Dedifferentiated amniotic fluid mesenchymal stem cell (primary cell): Measurements from ENCODE around the gene CDC16.
"Not testable (repeated sequence)": the region's sequence is repeated elsewhere in the genome, so short reads cannot be mapped to it uniquely, and the experiment has no call there.

ENCODE experiments used
- DNase-seq: peaks from one replicate; pipeline ENCODE4 v3.0.0-alpha.2; 2016; ENCODE audit errors: extremely low spot score

The CDC16 gene

GRCh38 chr13:114234645-114235421 lies at the start of gene CDC16:
Gene CDC16 (plus strand): TSS chr13:114234897. CDS start chr13:114235085, 188 bp downstream.
- peak; percentile 94 for DNase-seq

GRCh38 chr13:114185182-114185971 lies 49.3 kb upstream of the CDC16 start:
- DNase-seq: no peak

- DNase-seq: no peak
Observed at GRCh38 chr13:114194853-114195252, 39.8 kb upstream of the CDC16 start.

- no peak for DNase-seq
Observed at GRCh38 chr13:114196629-114197028, 38.1 kb upstream of the CDC16 start.

- no peak for DNase-seq
Observed at GRCh38 chr13:114198556-114198955, 36.1 kb upstream of the CDC16 start.

GRCh38 chr13:114199526-114199925 lies 35.2 kb upstream of the CDC16 start:
- not testable (repeated sequence) for DNase-seq

GRCh38 chr13:114199954-114200353 lies 34.7 kb upstream of the CDC16 start:
- DNase-seq: no peak

GRCh38 chr13:114200399-114200911 lies 34.2 kb upstream of the CDC16 start:
- DNase-seq: no peak

GRCh38 chr13:114202581-114202980 lies 32.1 kb upstream of the CDC16 start:
- no peak for DNase-seq

GRCh38 chr13:114203536-114203935 lies 31.2 kb upstream of the CDC16 start:
- no peak for DNase-seq

- no peak for DNase-seq
Observed at GRCh38 chr13:114204894-114205293, 29.8 kb upstream of the CDC16 start.

GRCh38 chr13:114208134-114208533 lies 26.6 kb upstream of the CDC16 start:
- DNase-seq: no peak

GRCh38 chr13:114211446-114212157 lies 23.1 kb upstream of the CDC16 start:
- DNase-seq: no peak

GRCh38 chr13:114212158-114212495 lies 22.6 kb upstream of the CDC16 start:
- DNase-seq: no peak

- no peak for DNase-seq
Observed at GRCh38 chr13:114213980-114214379, 20.7 kb upstream of the CDC16 start.

GRCh38 chr13:114219392-114219791 lies 15.3 kb upstream of the CDC16 start:
- no peak for DNase-seq

- DNase-seq: no peak
Observed at GRCh38 chr13:114222461-114222968, 12.2 kb upstream of the CDC16 start.

GRCh38 chr13:114224201-114224600 lies 10.5 kb upstream of the CDC16 start:
- no peak for DNase-seq

GRCh38 chr13:114225610-114226009 lies 9.1 kb upstream of the CDC16 start:
- no peak for DNase-seq

- DNase-seq: no peak
Observed at GRCh38 chr13:114226088-114226487, 8.6 kb upstream of the CDC16 start.

GRCh38 chr13:114226699-114227323 lies 7.9 kb upstream of the CDC16 start:
- peak; percentile 86 for DNase-seq

GRCh38 chr13:114227528-114227927 lies 7.2 kb upstream of the CDC16 start:
- DNase-seq: no peak
